Adrenal gland (tissue), 12 donors: Measurements from ENCODE around the gene NTF3. TPM values are rescaled to one million over a fixed set of nuclear protein-coding genes. Genes with fewer than 3 reads are reported as not detected.

Source experiments
- DNase-seq, 7 donors: peaks; one replicate each; pipeline ENCODE4 v3.0.0-alpha.2; 2019 to 2020
- H3K27ac ChIP-seq, 5 donors: fragments of 200-600 bp; sonication (generic) in 4 of 5; 1 replicate in 3 of 5; 2 replicates in 2 of 5; pipeline versions ENCODE4 v1.5.1 to v1.8.0; 2016 to 2020; ENCODE audit warnings: mild to moderate bottlenecking in 1 of 5
- H3K27me3 ChIP-seq: fragments of 200-600 bp; 2 replicates; pipeline ENCODE4 v1.8.0; 2021
- H3K36me3 ChIP-seq, 2 donors: fragments of 200-600 bp; replicated peaks in 1 of 2; 1 replicate in 1 of 2; 2 replicates in 1 of 2; pipeline versions ENCODE4 v1.5.1 to v1.8.0; 2018 to 2022
- H3K4me1 ChIP-seq, 2 donors: fragments of 200-600 bp; replicated peaks in 1 of 2; 1 replicate in 1 of 2; 2 replicates in 1 of 2; pipeline versions ENCODE4 v1.5.1 to v1.8.0; 2018 to 2021
- H3K4me3 ChIP-seq, 4 donors: fragments of 200-600 bp; sonication (generic) in 3 of 4; one replicate each; pipeline ENCODE4 v1.5.1; 2016 to 2018
- H3K9me3 ChIP-seq, 3 donors: fragments of 200-600 bp; sonication (generic) in 1 of 3; replicated peaks in 1 of 3; 1 replicate in 2 of 3; 2 replicates in 1 of 3; pipeline versions ENCODE4 v1.5.1 to v1.8.0; 2016 to 2021
- CTCF ChIP-seq, 6 experiments: fragments of 450-650 bp in 4 of 6; fragments of 200-600 bp in 2 of 6; sonication (generic) in 1 of 6; IDR thresholded peaks; 1 replicate in 5 of 6; 2 replicates in 1 of 6; pipeline versions ENCODE4 v1.5.1 to v1.8.0; 2016 to 2021; ENCODE audit warnings: antibody characterized with exemption in 6 of 6, mild to moderate bottlenecking in 2 of 6, moderate library complexity in 1 of 6
- POLR2A ChIP-seq, 2 donors: fragments of 450-650 bp; IDR thresholded peaks; one replicate each; pipeline ENCODE4 v1.6.1; 2017; ENCODE audit warnings: antibody characterized with exemption in 2 of 2, mild to moderate bottlenecking in 2 of 2, moderate library complexity in 1 of 2
- WGBS, 4 donors: extraction: QIAGEN DNeasy Blood & Tissue Kit in 2 of 4; methylation state at CpG; one replicate each; pipeline versions ENCODE4 v1.1.5 to v1.1.7; 2013 to 2017; 5-methylcytosine and 5-hydroxymethylcytosine counted together
- intact Hi-C, 2 donors: fragments of 100-400 bp; cut with DNase I; formaldehyde crosslinking; loops; one replicate each; pipeline versions ENCODE4 v1.14.1 to v1.15.0; 2022 to 2023
- polyA plus RNA-seq, 3 donors: library from polyadenylated mRNA; stranded (reverse); fragments of 200-250 nt in 2 of 3; fragments of 350-450 nt in 1 of 3; fragmentation: Illumina TruSeq in 1 of 3; extraction: RNeasy Lipid Tissue Mini Kit (QIAGEN cat#74804) in 1 of 3; gene quantifications; one replicate each; pipeline ENCODE4 v1.2.3, GENCODE V29; 2013 to 2014
- total RNA-seq, 9 donors: library from RNA; depleted of rRNA in 4 of 9; stranded (reverse); fragments of >200 nt in 4 of 9; fragments of 120-200 nt in 1 of 9; fragmentation: NEBNext Ultra II Directional in 1 of 9; extraction: Animal tissue kit (Norgen Biotek cat#: 25700) in 1 of 9; gene quantifications; one replicate each; pipeline versions ENCODE4 v1.1.0 to v1.2.4, GENCODE V29; 2013 to 2023
- donor health status: healthy with polysubstance abuse.
- donor health status: Bipolar disorder and iron deficiency.
- donor health status: DM: yes; HTN: yes; CAD: no.
- donor health status: DM: no; HTN: no; CAD: no.
- donor health status: DM: no; HTN: no; CAD: no.
- donor health status: DM: yes; HTN: yes; CAD: no.

NTF3 gene
- total and polyA plus RNA-seq, 12 donors: 0.28 to 2.9 (median 0.73) TPM; not detected in 2

- peaks cover 12% of the 10 kb centered on the region for H3K27me3 ChIP-seq
- no peaks in the 10 kb centered on the region for H3K4me1 ChIP-seq
- DNase-seq: peak in 1 of 7 donors; percentile 17
- no peaks in the 10 kb centered on the region for H3K9me3 ChIP-seq
- no peak overlapping the region for H3K4me3 ChIP-seq
- TF ChIP-seq POLR2A (IDR thresholded peaks at IDR 0.05) (no peak), CTCF (IDR thresholded peaks at IDR 0.05) (no peak)
- 48 to 65% (median 50%) methylated on average over 11 of the region's 11 CpGs for WGBS, 4 donors
- intact Hi-C loops: loop anchor here in 1 of 2 donors (10.0 kb wide), 1 partner anchor 413 kb away; no protein-coding TSS in a partner anchor
- H3K27ac ChIP-seq: peak overlapping the region in 2 of 5 donors; percentile 38 to 72
- H3K36me3 ChIP-seq: no peaks in the 10 kb centered on the region
Observed at GRCh38 chr12:5437589-5437988, 5.7 kb downstream of the NTF3 start.

GRCh38 chr12:5438671-5439200, 6.8 kb downstream of the NTF3 start:
- Histone ChIP-seq H3K9me3 (no peaks in the 10 kb centered on the region), H3K27me3 (peaks cover 11% of the 10 kb centered on the region), H3K27ac (no peak overlapping the region), H3K36me3 (no peaks in the 10 kb centered on the region), H3K4me1 (no peaks in the 10 kb centered on the region), H3K4me3 (no peak overlapping the region)
- no peak for DNase-seq
- no peak for TF ChIP-seq POLR2A (IDR thresholded peaks at IDR 0.05)
- intact Hi-C loops: loop anchor here in 1 of 2 donors (10.0 kb wide), 1 partner anchor 414 kb away; no protein-coding TSS in a partner anchor
- WGBS, 4 donors: 47 to 64% (median 54%) methylated on average over 4 of the region's 4 CpGs

- no peak for TF ChIP-seq POLR2A (IDR thresholded peaks at IDR 0.05)
- TF ChIP-seq CTCF (IDR thresholded peaks at IDR 0.05): no peak
- Histone ChIP-seq H3K4me1 (no peaks in the 10 kb centered on the region), H3K27ac (no peak overlapping the region), H3K36me3 (no peaks in the 10 kb centered on the region), H3K9me3 (no peaks in the 10 kb centered on the region), H3K4me3 (no peak overlapping the region), H3K27me3 (peaks cover 11% of the 10 kb centered on the region)
- DNase-seq: no peak
- 55 to 68% (median 62%) methylated on average over 4 of the region's 4 CpGs for WGBS, 4 donors
- intact Hi-C loops: loop anchor here in 1 of 2 donors (10.0 kb wide), 1 partner anchor 415 kb away; no protein-coding TSS in a partner anchor
Observed at GRCh38 chr12:5439371-5439771, 7.5 kb downstream of the NTF3 start.

GRCh38 chr12:5439788-5440300, 7.9 kb downstream of the NTF3 start:
- intact Hi-C loops: loop anchor here in 1 of 2 donors (10.0 kb wide), 1 partner anchor 415 kb away; no protein-coding TSS in a partner anchor
- Histone ChIP-seq H3K4me3 (no peak overlapping the region), H3K27ac (no peak overlapping the region), H3K27me3 (peaks cover 11% of the 10 kb centered on the region), H3K4me1 (no peaks in the 10 kb centered on the region), H3K36me3 (no peaks in the 10 kb centered on the region), H3K9me3 (no peaks in the 10 kb centered on the region)
- DNase-seq: no peak
- TF ChIP-seq CTCF (IDR thresholded peaks at IDR 0.05): no peak
- no peak for TF ChIP-seq POLR2A (IDR thresholded peaks at IDR 0.05)

- intact Hi-C loops: no loop called here
- Histone ChIP-seq H3K27me3 (peaks cover 11% of the 10 kb centered on the region), H3K36me3 (no peaks in the 10 kb centered on the region), H3K4me1 (no peaks in the 10 kb centered on the region), H3K4me3 (no peak overlapping the region), H3K27ac (no peak overlapping the region), H3K9me3 (no peaks in the 10 kb centered on the region)
- TF ChIP-seq POLR2A (IDR thresholded peaks at IDR 0.05): no peak
- TF ChIP-seq CTCF (IDR thresholded peaks at IDR 0.05): no peak
- DNase-seq: no peak
- 63 to 78% (median 67%) methylated on average over 7 of the region's 7 CpGs for WGBS, 4 donors
Observed at GRCh38 chr12:5440978-5441377, 9.1 kb downstream of the NTF3 start.
